Hematopoietic multipotent progenitor cell treated with erythropoietin and hydrocortisone succinate and interleukin-3 and kit ligand, for 8 days (in vitro differentiated cells): ENCODE measurements around the gene FRY.

Experiments used
- DNase-seq: peaks from one replicate; pipeline ENCODE4 v3.0.0-alpha.2; 2015

The FRY gene

GRCh38 chr13:32136061-32136460, 104.5 kb downstream of the FRY start:
- DNase-seq = no peak

GRCh38 chr13:32136716-32137115, 105.1 kb downstream of the FRY start:
- DNase-seq = no peak

GRCh38 chr13:32139251-32139650, 107.7 kb downstream of the FRY start:
- DNase-seq = no peak

GRCh38 chr13:32140109-32140508, 108.5 kb downstream of the FRY start:
- DNase-seq = no peak

- DNase-seq = no peak
These were observed 109.9 kb downstream of the FRY start for GRCh38 chr13:32141462-32141861.

- DNase-seq = no peak
These were observed 110.5 kb downstream of the FRY start for GRCh38 chr13:32142115-32142514.

GRCh38 chr13:32142956-32143375, 111.4 kb downstream of the FRY start:
- DNase-seq = no peak

- DNase-seq = no peak
These were observed 115.6 kb downstream of the FRY start for GRCh38 chr13:32147193-32147592.

GRCh38 chr13:32147976-32148375, 116.4 kb downstream of the FRY start:
- DNase-seq = no peak

- no peak for DNase-seq
These were observed 118.7 kb downstream of the FRY start for GRCh38 chr13:32150239-32150638.

GRCh38 chr13:32150794-32151193, 119.2 kb downstream of the FRY start:
- DNase-seq = no peak

GRCh38 chr13:32151240-32151639, 119.7 kb downstream of the FRY start:
- DNase-seq = no peak

GRCh38 chr13:32153056-32153455, 121.5 kb downstream of the FRY start:
- DNase-seq = no peak

- no peak for DNase-seq
These were observed 127.7 kb downstream of the FRY start for GRCh38 chr13:32159137-32159869.

- DNase-seq = no peak
These were observed 130.9 kb downstream of the FRY start for GRCh38 chr13:32162395-32163005.

GRCh38 chr13:32164622-32165268, 133.2 kb downstream of the FRY start:
- peak; percentile 86 for DNase-seq

- DNase-seq = no peak
These were observed 134.2 kb downstream of the FRY start for GRCh38 chr13:32165796-32166195.

- DNase-seq = no peak
These were observed 136.6 kb downstream of the FRY start for GRCh38 chr13:32168131-32168530.

- no peak for DNase-seq
These were observed 139.3 kb downstream of the FRY start for GRCh38 chr13:32170841-32171240.

GRCh38 chr13:32173881-32174280, 142.3 kb downstream of the FRY start:
- DNase-seq = peak; percentile 86

GRCh38 chr13:32174366-32174765, 142.8 kb downstream of the FRY start:
- DNase-seq = peak; percentile 9

- peak; percentile 95 for DNase-seq
These were observed 143.7 kb downstream of the FRY start for GRCh38 chr13:32175307-32175706.

GRCh38 chr13:32175943-32176342, 144.4 kb downstream of the FRY start:
- DNase-seq = no peak

- DNase-seq = no peak
These were observed 145.1 kb downstream of the FRY start for GRCh38 chr13:32176696-32177095.
